SH-SY5Y (cell line): ENCODE data around the gene CAMK2G.

Source experiments
- GATA2 ChIP-seq: IDR thresholded peaks from 2 replicates; pipeline ENCODE4 v1.6.1; 2011; ENCODE audit warnings: mild to moderate bottlenecking, low read depth, low read length
- GATA3 ChIP-seq: IDR thresholded peaks from 2 replicates; pipeline ENCODE4 v1.6.1; 2011; ENCODE audit warnings: low read depth, mild to moderate bottlenecking, low read length, moderate library complexity

- TF ChIP-seq GATA3 (no peak), GATA2 (no peak)
Observed at GRCh38 chr10:73878365-73878764, 4.0 kb upstream of the CAMK2G start.
